ENCODE results near the gene DDX42.

DDX42 gene, protein sequence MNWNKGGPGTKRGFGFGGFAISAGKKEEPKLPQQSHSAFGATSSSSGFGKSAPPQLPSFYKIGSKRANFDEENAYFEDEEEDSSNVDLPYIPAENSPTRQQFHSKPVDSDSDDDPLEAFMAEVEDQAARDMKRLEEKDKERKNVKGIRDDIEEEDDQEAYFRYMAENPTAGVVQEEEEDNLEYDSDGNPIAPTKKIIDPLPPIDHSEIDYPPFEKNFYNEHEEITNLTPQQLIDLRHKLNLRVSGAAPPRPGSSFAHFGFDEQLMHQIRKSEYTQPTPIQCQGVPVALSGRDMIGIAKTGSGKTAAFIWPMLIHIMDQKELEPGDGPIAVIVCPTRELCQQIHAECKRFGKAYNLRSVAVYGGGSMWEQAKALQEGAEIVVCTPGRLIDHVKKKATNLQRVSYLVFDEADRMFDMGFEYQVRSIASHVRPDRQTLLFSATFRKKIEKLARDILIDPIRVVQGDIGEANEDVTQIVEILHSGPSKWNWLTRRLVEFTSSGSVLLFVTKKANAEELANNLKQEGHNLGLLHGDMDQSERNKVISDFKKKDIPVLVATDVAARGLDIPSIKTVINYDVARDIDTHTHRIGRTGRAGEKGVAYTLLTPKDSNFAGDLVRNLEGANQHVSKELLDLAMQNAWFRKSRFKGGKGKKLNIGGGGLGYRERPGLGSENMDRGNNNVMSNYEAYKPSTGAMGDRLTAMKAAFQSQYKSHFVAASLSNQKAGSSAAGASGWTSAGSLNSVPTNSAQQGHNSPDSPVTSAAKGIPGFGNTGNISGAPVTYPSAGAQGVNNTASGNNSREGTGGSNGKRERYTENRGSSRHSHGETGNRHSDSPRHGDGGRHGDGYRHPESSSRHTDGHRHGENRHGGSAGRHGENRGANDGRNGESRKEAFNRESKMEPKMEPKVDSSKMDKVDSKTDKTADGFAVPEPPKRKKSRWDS

DNA sequence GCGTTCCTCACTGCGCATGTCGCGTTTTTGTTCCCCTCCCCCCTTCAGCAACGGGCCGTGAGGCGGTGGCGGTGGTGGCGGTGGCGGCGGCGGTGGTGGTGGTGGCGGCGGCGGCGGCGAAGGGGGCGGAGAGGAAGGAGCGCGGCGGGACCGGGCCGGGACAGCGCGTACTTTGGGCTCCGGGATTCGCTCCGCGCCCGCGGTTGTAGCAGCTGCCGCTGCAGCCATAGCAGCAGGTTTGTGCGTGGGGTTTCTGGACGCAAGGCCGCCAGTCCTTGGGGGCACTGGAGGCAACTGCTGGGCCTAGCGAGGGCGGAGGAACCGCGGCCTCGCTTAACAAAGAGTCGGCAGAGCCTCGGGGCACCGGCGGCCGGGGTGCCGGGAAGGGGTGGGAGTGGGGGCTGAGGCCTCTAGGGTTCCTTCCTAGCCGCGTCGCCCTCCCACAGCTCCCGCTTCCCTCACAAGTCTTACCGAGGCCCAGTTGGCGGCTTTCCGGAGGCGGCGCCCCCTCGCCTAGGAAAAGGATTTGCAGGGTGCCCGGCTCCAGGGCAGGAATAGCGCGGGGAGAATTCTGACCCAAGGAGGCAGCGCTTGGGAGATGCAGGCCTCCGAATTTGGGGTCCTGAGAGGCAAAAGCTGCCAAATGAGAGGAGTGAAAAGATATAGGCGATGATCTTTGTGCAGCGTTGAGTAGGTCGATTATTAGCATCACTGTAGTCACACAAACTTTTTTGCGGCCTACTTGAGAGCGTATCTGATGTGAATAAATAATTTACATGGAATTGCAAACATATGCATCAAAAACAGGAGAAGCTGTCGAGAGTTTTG, at the start of gene DDX42:
Gene DDX42 (plus strand): TSS at position 30 of the 828 bp plus-strand sequence. CDS start 12,880 bp downstream, outside the sequence.
- DNase-seq = no peak

DNA sequence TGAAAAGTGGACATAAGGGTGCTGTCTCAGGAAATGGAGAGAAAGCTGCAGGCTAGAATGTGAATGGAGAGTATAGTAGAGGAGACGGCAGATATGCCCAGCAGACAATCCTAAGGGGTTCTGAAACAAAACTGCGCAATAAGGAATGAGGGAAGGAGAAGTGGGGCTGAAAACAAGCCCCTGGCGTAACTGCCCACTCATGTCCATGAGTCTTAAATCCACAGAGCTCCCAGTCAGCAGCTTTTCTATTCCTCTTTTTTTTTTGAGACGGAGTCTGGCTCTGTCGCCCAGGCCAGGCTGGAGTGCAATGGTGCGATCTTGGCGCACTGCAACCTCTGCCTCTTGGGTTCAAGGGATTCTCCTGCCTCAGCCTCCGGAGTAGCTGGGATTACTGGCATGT, 38.3 kb upstream of the DDX42 start:
- no peak for DNase-seq

DNA sequence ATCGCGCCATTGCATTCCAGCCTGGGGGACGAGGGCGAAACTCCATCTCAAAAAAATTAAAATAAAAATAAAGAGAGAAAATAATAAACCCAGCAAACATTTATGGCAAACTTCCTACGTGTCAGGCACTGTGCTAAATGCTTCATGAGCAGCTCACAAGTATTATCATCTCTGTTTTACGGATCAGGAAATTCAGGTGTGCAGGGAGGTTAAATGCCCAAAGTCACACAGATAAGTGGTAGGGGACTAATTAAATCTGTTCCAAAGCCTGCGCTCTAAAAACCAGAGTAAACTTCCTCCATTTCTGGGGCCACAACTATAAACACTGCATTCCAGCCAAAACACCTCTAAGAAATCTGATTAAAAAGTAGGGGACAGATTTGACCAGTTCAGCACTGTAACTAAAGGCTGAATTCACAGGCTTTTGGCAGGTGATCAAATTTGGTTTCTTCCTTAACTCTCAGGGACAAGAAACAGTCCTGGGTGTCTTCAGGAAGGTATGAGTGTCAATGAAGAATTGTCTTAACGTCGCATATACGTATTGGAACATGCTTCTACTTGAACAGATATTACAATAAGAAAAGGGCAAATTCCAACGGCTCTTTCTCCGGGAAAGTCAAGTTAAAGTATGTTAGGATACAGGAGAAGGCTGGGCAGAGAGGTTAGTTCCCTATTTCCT, 33.4 kb upstream of the DDX42 start:
- DNase-seq = no peak

DNA sequence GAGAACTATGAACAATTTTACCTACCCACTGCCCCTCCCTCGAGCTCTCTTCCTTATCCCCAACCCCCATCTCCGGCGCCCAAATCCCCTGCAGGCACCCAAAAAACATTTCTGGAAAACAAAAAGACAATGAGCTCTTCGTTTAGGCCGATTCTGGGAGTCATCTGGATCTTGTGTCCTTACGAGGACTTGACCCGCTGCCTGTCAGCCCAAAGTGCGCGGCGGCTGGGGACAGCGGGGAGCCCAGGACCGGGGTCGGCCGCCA, 32.9 kb upstream of the DDX42 start:
- DNase-seq = no peak

DNA sequence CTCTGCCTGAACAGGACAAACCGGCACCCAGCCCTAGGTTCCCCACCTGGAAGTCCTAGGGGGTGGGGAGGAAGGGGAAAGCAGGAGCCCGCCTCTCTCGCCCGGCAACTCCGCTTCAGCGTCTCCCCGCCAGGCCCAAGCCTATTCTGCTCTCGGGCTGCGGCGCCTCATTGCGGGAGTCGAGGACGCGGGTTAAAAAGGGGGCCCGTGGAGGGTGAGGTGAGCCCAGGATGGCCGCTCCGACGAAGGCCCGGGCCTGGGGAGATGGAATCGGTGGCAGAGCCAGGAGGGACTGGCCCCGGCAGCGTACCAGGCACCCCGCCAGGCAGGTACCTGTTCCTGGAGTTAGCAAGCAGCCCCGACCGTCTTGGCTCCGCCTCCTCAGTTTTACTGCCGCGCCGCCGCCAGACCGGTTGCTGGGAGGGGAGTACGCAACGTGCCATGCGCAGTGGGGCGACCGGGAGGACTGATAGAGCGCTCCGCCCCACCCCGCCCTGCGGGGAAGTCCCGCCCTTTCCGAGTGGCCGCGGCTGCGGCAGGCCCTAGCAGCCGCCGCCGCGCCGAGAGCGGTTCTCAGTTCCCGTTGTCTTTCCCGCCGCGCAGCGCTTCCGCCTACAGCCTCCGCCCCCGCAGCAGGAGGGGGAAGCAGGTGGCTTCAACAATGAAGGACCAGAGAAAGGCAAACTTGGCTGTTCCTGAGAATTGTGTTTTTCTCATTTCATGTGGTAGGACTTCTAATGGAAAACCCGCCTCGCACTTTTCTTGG, 32.4 kb upstream of the DDX42 start, which contains the start of gene STRADA:
Gene STRADA (minus strand): TSS at position 392 of the 766 bp plus-strand sequence. CDS start 13,430 bp downstream, outside the sequence.
- DNase-seq = peak; percentile 96

DNA sequence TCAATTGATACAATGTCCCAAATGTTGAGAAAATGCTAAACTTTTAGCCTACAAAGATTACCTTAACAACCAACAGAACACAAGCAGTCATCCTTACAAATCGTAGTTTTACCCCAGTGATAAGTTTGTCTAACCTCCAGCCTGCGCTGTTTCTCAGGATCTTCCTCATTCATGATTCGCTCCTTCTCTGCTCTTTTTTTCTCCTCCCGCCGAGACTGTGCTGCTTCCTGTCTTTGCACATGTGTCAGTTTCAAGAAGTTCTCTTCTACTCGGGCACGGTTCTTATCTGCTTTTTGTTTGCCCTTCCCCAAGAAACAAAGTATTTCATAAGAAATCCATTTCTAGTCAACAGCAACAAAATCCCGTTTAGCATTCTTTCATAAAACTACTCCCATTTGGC, 22.2 kb upstream of the DDX42 start:
- no peak for DNase-seq

DNA sequence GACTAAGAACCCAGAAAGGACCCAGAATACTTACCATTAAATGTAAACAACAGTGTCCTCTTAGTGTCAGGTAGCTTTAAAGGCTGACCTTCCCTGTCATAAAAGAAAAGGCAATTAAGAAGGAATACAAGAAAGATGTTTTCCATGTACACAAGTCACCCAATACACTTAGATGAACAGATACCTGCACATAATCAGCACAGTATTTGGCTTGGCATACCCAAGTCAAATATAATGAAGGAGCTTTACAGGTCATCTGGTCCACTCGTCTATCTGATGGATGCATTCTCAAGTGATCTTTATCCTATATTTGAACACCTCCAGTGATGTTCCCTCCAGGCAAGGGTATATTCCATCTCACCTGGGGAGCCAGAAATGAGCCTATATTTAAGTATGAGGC, 21.3 kb upstream of the DDX42 start:
- no peak for DNase-seq

DNA sequence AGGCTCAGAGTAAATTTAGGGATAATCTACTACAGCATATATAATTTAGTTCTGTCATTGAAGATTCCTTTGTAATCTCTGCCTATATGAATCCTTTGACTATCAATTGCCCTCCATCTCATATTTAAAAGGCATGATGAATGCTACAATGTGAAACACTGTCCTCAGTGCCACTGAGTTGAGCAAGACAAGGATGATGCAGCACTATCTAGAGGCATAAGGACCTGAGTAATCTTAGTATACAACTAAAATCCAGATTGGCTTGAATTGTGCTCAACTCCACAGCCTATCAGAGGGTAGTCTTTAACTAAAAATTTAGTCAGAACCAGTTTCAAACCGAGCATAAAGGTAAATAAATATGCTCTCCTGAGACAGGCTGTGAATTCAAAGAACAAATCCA, 20.8 kb upstream of the DDX42 start:
- DNase-seq = no peak

DNA sequence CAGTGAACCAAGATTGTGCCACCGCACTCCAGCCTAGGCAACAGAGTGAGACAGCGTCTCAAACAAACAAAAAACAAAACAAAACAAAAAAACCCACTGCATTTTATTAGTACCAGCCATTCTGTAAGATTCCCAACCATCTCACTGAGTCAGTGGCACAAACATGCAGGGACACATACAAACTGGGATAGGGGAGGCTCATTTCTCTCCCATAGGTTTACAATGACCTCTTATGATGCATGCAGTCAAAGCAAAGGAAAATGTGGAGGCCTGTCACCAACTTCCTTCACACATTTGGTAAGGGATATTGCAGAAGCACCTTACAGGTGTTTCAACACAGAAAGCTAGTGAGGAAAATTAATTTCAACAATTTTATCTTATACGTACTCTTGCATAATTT, 19.9 kb upstream of the DDX42 start:
- no peak for DNase-seq

DNA sequence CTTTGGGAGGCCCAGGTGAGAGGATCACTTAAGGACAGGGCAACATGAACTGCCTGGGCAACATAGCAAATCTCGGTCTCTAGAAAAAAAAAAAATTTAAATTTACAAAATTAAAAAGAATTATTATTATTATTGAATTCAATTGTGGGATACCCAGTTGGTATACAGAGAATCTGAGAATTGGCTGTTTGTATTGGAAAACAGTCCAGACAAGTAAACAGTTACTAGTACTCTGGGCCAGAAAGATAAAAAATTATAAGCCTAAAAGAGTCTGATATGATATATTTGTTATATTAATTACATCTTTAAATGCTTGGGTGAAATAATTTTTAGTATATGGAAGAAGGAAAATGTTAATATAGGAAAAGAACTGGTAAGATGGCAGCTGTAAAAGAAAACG, 15.5 kb upstream of the DDX42 start:
- no peak for DNase-seq

DNA sequence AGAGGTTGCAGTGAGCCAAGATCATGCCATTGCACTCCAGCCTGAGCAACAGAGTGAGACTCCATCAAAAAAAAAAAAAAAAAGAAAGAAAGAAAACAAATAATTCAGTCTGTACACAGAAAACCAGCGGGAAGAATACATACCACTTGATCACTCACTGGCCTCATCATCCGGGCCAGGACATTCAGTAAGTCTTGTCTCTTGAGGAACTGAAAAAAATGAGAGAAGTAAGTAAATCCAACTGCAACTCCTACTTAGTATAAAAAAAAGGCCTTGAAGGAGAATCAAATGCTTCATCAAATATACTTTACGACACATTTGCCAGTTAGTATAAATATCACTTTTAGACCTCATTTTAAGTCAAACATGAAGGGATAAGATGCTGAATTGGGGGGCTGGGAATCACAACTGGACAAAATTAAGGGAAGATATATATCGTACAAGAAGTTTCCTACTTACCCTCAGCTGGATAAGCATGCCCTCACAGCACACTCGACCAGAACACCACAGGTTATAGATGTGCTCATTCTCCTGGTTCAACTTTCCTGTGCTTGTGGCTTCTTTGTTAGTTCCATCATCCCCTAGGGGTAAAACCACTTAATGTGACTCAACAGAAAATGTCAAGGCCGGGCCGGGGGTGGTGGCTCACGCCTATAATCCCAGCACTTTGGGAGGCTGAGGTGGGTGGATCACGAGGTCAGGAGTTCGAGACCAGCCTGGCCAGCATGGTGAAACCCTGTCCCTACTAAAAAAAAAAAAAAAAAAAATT, 13.0 kb upstream of the DDX42 start:
- DNase-seq = no peak

DNA sequence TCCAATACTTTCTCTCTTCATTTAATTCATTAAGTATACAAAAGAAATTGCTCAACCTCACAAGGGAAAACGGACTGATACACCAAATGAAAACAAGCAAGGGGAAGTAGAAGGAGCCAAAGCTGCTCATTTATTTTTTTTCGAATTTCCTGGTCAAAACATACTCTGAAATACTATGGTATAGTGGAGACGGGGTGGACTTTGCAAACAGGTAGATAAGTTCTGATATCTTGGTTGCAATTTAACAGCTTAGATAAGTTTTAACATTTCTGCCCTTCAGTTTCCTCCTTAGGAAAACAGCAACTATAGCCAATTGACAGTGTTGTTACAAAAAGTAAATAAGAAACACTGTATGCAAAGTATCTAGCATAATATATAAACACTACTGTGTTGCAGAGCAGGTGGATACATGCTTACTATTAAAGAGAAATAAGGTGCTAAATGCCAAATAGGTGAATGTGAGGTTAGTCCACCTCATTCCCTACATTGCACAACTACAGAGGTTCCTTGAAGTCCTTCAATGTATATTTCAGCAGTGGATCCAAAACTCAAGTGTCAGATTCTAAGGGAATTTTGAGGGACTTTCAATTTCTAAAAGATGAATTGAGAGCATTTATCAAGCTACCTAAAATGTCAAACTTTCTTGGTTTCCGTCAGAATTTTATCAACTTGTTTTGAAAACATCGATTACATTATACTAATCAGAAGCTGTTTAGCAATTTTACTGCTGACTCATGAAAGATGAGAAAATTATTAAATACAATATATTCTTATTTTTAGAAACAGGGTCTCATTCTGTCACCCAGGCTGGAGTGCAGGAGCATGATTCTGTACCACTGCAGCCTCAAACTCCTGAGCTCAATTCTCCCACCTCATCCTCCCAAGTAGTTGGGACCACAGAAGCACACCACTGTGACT, 11.6 kb upstream of the DDX42 start:
- DNase-seq = no peak

DNA sequence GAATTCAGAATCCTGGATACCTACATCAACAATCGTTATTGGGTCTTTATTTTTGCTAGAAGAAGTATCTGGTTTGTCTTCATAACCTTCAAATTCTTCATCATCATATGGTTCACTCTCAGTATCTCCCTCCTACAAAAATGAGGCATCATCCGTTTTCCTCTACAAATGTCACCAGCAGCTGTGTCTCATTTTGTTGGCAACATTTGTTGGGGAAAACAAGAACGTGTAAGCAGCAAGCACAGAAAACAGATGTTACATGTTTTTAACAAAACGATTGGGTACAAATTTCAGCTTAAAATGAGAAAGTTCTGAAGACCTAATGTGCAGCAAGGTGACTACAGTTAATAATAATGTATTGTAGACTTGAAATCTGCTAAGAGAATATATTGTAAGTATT, 9.3 kb upstream of the DDX42 start:
- DNase-seq = no peak

DNA sequence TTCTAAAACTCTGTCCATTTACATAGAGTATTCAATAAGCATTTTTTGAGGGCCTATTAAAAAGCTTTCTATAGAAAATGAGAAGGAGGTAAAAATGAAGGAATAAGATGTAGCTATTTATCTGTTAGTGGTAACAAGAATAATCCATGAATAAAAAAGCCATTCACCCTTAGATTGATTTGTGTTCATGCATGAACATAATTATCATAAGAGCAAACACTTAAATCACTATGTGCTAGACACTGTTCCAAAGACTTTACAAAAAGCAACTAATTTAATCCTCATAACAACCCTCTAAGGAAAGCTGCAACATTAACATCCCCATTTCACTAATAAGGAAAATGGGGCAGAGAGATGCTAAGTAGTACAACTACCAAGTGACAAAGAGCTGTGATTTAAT, 7.2 kb upstream of the DDX42 start:
- no peak for DNase-seq

DNA sequence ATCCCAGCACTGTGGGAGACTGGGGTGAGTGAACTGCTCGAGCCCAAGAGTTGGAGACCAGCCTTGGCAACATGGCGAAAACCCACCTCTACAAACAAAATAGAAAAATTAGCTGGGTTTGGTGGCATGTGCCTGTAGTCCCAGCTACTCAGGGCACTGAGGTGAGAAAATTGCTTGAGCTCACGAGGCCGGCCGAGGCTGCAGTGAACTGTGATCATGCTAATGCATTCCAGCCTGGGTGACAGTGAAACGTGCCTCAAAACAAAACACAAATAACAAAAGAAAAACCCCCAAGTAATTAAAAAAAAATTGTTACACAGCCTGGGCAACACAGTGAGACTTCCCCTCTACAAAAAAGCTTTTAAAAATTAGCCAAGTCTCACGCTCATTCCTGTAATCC, 5.5 kb upstream of the DDX42 start:
- DNase-seq = no peak

DNA sequence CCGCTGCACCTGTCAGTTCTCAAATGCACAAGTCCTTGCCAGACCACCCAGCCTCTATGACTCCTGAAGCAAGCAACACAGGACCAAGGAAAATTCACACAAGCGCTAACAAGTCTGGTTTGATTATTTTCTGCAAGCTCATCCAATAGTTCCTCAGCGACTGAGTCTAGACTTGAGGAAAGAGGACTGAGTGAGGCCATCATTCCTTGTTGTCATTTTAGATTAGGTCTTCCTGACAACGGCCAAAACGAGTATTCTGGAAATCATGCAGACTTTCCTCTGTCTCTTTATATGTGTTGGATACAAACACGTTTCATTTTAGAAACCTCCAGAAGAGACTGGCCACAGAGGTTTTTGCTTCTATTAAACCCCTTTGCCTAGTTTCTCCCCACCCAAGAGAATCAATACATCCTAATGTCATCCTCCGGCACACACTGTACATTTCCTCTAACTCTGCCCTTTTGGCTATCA, 1.1 kb upstream of the DDX42 start:
- no peak for DNase-seq

DNA sequence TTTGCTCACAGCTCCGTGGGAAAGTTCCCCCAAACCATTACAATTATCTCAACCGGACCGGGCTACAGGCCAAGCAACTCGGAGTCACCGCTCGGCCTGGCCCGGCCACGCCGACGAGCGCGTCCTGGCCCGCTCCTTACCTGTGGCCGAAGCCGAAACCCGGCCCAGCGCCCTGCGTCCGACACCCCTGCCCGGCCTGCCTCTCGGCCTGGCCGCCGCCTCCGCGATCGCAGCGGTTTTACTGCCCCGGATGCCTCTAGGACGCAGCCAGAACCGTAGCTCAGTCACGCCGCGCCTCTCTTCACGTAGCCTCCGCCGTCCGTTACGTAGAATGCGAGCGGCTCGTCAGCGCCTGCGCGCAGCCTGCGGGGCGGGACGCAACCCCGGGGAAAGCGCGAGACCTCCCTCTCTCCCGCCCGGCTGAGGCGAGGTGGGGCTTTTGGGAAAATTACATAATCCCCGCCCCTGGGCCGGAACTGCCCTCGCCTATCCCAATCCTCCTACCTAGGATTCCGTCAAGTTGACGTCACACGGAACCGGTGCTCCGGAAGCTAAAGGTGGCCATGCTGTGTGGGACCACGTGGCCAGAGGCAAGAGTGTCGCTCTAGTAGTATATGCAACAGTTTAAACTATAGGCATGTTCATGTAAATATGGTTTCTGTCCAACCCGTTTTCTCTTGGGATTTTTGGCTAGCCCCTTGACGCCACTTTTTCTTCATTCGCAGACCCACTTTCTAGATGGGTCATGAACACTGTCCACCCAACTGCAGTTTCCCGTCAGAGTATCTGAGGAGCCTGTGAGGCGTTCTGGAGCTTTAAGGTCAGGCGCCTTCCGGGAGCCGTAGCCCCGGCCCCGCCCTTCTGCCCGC, 464 bp upstream of the DDX42 start, which contains the start of gene CCDC47:
Gene CCDC47 (minus strand): TSS at position 326 of the 869 bp plus-strand sequence. CDS start 7,422 bp downstream, outside the sequence.
- peak; percentile 99 for DNase-seq

DNA sequence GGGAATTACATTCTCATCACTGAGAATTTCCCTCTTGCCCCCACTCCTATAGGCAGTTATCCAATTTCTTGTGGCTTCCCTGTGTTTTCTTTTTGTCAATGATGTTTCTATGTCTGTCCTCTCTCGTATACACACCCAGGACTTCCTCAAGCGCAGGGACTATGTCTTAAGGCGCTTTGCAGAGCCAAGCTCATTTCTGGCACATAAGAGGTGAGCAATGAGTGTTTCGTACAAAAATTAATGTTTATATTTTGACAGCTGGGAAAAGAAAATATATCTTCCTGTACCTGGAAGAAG, 947 bp downstream of the DDX42 start:
- DNase-seq = no peak

DNA sequence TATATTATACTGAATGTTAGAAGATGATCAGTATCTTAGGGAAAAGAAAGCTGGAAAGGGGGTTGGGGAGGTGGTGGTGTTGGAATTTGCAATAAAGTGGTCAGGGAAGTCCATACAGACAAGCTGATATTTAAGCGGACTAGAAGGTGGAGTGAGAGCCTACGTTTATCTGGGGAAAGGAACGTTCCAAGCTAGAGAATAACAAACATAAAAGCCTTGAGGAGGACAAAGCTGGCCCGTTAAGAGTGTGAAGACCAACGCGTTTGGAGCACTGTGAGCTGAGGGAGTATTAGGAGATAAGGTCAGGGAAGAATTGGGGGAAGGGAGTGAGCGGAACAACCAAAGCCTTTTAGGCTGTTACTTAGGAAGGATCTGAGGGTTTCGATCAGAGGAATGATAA, 1.4 kb downstream of the DDX42 start:
- no peak for DNase-seq

Measured in T1000 (cell line).